ENCODE measurements around the gene RGSL1.

GRCh38 chr1:182586380-182586779 is 136.4 kb downstream of the RGSL1 start:
- TF ChIP-seq, protein P1, sequence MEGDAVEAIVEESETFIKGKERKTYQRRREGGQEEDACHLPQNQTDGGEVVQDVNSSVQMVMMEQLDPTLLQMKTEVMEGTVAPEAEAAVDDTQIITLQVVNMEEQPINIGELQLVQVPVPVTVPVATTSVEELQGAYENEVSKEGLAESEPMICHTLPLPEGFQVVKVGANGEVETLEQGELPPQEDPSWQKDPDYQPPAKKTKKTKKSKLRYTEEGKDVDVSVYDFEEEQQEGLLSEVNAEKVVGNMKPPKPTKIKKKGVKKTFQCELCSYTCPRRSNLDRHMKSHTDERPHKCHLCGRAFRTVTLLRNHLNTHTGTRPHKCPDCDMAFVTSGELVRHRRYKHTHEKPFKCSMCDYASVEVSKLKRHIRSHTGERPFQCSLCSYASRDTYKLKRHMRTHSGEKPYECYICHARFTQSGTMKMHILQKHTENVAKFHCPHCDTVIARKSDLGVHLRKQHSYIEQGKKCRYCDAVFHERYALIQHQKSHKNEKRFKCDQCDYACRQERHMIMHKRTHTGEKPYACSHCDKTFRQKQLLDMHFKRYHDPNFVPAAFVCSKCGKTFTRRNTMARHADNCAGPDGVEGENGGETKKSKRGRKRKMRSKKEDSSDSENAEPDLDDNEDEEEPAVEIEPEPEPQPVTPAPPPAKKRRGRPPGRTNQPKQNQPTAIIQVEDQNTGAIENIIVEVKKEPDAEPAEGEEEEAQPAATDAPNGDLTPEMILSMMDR (conservative IDR thresholded peaks at IDR 0.05 in 1 of 2, IDR thresholded peaks at IDR 0.05 in 1 of 2; ENCODE audit: extremely low read depth in 1 of 2, insufficient read depth in 1 of 2, low read depth in 1 of 2, low read length in 2 of 2): no peak
- no peak for TF ChIP-seq EZH2 (IDR thresholded peaks at IDR 0.05; ENCODE audit: borderline replicate concordance, low read length)
